ENCODE data around the gene CLEC5A.

CLEC5A gene

DNA sequence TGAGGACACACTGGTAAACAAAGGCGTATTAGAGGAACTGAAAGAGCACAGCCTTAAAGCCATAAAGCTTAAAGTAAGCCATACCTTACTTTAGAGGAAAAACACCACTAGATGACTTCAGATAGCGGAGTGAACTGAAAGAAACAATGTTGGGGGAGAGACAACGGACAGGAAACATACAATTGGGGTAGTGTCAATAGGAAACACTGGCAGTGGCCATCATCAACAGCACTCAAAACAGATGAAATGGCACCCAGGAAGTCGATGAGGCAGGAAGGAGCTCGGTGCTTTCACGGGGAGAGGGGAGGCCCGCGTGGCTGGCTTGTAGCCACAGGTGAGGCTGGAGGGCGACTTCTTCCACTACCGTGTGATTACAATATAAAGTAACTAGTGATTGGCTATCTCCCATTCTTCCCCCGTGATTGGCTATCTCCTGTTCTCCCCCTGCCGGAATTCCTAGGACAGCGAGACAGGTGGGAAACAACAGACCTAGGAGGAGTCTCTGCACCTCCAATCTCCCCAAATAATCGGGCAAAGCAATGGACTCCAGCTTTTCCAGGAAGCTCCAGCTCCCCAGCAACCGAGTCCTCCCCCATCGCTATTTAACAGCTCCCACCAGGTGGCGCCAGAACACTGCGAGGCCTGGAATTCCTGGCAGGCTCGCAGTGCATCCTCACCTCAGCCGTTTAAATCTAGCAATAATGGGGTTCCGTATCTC is 29.2 kb upstream of the CLEC5A start:
- Histone ChIP-seq H3K4me2 (ENCODE audit: low read length) (peak overlapping the region; percentile 76), H3K4me3 (ENCODE audit: low read length) (peak overlapping the region; percentile 42), H3K27me3 (ENCODE audit: control insufficient read depth, insufficient read depth, low read length) (no peaks in the 10 kb centered on the region), H3K36me3 (ENCODE audit: insufficient read depth, low read length) (no peaks in the 10 kb centered on the region), H3K4me1 (ENCODE audit: control insufficient read depth, insufficient read depth, low read length) (peaks cover 6% of the 10 kb centered on the region), H3K9me3 (replicated peaks; ENCODE audit: low read length) (no peaks in the 10 kb centered on the region), H3K9ac (ENCODE audit: low read depth, low read length) (peak overlapping the region; percentile 35)

DNA sequence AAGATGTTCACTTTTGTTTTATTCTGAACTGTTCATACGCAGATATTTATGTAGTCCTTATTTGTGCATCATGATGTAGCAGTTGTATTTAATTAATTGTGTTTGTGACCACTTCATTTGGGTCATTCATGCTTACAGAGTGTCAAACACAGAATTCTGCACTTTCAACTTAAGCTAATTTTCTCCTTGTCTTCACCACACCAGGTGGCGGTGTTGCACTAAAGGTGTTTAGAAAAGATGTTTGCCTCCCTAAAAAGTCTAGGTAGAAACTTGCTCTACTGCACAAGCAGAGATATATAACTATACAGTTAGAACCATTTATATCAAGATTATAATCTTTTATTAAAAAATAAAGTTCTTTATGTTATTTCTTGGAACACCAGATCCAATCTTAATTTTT is 28.1 kb upstream of the CLEC5A start:
- Histone ChIP-seq H3K27me3 (ENCODE audit: control insufficient read depth, insufficient read depth, low read length) (no peaks in the 10 kb centered on the region), H3K4me1 (ENCODE audit: control insufficient read depth, insufficient read depth, low read length) (peaks cover 6% of the 10 kb centered on the region), H3K36me3 (ENCODE audit: insufficient read depth, low read length) (no peaks in the 10 kb centered on the region), H3K9me3 (replicated peaks; ENCODE audit: low read length) (no peaks in the 10 kb centered on the region), H3K4me3 (ENCODE audit: low read length) (no peak overlapping the region), H3K4me2 (ENCODE audit: low read length) (no peak overlapping the region), H3K9ac (ENCODE audit: low read depth, low read length) (no peak overlapping the region)

DNA sequence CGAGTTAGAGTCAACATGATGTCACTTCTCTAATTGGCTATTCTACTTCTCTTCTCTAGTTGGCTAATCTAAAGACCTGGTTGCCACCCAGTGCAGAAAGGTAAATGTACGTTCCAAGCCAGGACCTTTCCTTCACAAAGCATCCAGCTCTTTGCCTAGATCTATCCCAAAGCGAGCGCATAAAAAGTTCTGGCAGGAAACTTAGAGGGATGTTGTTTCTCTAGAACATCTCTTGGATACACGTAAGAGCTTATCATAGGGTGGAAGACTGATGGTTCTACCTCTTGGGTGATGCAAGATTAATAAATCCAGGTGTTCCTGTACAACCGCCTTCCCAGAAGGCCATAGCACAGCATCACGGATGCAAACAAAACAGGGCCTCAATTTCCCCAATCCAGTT is 26.9 kb upstream of the CLEC5A start, which contains the start of gene TAS2R38:
Gene TAS2R38, minus strand, starts transcription at position 101 of the 400 bp plus-strand sequence. Its CDS starts 84 bp downstream, at position 17.
- Histone ChIP-seq H3K4me2 (ENCODE audit: low read length) (no peak within 1 kb of the TSS), H3K4me3 (ENCODE audit: low read length) (no peak within 1 kb of the TSS), H3K9ac (ENCODE audit: low read depth, low read length) (no peak within 1 kb of the TSS), H3K36me3 (ENCODE audit: insufficient read depth, low read length) (no peaks in the 10 kb centered on the region), H3K27me3 (ENCODE audit: control insufficient read depth, insufficient read depth, low read length) (no peaks in the 10 kb centered on the region), H3K9me3 (replicated peaks; ENCODE audit: low read length) (no peaks in the 10 kb centered on the region), H3K4me1 (ENCODE audit: control insufficient read depth, insufficient read depth, low read length) (peaks cover 6% of the 10 kb centered on the region)

DNA sequence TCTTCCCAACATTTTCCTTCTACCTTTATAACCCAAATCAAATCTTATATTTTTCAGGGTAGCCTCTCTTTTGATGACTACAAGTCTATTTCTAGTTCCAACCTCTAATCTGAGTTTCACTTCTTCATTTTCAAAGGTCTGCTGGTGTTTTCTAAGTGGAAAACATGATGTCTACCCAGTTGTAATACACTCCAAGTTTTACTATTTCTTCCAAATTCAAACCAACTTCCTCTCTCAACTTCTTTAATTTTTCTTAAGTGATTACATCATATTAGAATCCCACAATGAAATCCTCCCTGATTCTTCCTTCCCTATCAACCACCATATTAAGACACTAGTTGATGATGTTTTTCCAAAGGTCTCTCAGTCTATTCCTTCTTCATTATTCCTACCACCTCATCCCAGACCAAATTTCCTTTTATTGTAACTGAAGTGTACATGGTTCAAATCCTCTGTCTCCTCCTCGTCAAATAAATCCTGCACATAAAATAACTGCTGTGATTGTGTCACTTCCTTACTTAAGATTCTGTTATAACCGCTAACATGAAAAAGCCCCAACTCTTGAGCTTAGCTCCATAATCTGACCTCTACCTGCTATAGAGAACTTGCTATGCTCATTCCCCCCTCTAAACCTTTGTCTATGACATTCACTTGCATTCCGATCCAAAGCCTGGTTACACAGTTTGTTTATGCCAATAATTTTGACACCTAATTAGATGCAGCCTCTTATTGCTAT is 14.1 kb upstream of the CLEC5A start:
- no peak overlapping the region for H3K9ac ChIP-seq (ENCODE audit: low read depth, low read length)
- H3K4me1 ChIP-seq (ENCODE audit: control insufficient read depth, insufficient read depth, low read length) = peaks cover 6% of the 10 kb centered on the region
- H3K4me3 ChIP-seq (ENCODE audit: low read length) = no peak overlapping the region
- H3K27me3 ChIP-seq (ENCODE audit: control insufficient read depth, insufficient read depth, low read length) = no peaks in the 10 kb centered on the region
- H3K9me3 ChIP-seq (replicated peaks; ENCODE audit: low read length) = no peaks in the 10 kb centered on the region
- H3K36me3 ChIP-seq (ENCODE audit: insufficient read depth, low read length) = no peaks in the 10 kb centered on the region
- H3K4me2 ChIP-seq (ENCODE audit: low read length) = no peak overlapping the region

DNA sequence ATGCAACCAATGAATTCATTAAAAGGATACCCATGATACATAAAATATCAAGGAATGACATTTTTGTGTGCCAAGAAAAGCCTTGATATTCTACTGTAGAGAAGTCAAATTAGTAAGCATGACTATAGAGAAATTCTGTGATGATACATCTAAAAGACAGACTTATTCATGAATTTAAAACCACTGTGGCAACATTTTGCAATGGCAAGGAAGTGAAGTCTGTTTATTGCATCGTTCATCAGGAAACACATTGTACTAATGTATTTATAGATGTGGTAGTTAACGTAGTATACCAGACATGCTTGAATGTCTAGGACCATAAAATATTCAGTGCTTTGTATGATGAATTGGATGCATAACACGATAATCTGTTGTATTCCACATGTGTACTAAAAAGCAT is 9.3 kb upstream of the CLEC5A start:
- H3K4me1 ChIP-seq (ENCODE audit: control insufficient read depth, insufficient read depth, low read length) = peaks cover 18% of the 10 kb centered on the region
- no peaks in the 10 kb centered on the region for H3K27me3 ChIP-seq (ENCODE audit: control insufficient read depth, insufficient read depth, low read length)
- H3K9me3 ChIP-seq (replicated peaks; ENCODE audit: low read length) = no peaks in the 10 kb centered on the region
- H3K9ac ChIP-seq (ENCODE audit: low read depth, low read length) = peak overlapping the region; percentile 40
- H3K4me2 ChIP-seq (ENCODE audit: low read length) = peak overlapping the region; percentile 23
- H3K36me3 ChIP-seq (ENCODE audit: insufficient read depth, low read length) = no peaks in the 10 kb centered on the region
- H3K4me3 ChIP-seq (ENCODE audit: low read length) = no peak overlapping the region

DNA sequence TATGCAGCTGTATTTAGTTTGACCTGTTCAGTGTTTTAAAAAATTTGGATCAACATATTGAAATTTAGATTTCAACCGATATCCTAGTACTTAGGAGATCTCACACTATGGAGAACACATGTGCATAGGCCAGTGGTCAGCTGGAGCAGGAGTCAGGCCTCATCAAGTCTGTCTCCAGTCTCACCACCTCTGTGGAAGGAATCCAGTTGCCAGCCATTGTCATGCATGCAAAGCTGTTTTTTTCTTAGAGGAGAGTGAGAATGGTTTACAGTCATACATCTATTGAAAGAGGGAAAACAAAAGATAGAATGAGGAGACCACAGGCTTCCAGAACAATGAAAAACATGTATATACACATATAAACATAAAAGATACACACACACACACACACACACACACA is 7.6 kb upstream of the CLEC5A start:
- Histone ChIP-seq H3K4me2 (ENCODE audit: low read length) (no peak overlapping the region), H3K4me1 (ENCODE audit: control insufficient read depth, insufficient read depth, low read length) (peaks cover 18% of the 10 kb centered on the region), H3K4me3 (ENCODE audit: low read length) (no peak overlapping the region), H3K36me3 (ENCODE audit: insufficient read depth, low read length) (no peaks in the 10 kb centered on the region), H3K9ac (ENCODE audit: low read depth, low read length) (no peak overlapping the region), H3K27me3 (ENCODE audit: control insufficient read depth, insufficient read depth, low read length) (no peaks in the 10 kb centered on the region), H3K9me3 (replicated peaks; ENCODE audit: low read length) (no peaks in the 10 kb centered on the region)

DNA sequence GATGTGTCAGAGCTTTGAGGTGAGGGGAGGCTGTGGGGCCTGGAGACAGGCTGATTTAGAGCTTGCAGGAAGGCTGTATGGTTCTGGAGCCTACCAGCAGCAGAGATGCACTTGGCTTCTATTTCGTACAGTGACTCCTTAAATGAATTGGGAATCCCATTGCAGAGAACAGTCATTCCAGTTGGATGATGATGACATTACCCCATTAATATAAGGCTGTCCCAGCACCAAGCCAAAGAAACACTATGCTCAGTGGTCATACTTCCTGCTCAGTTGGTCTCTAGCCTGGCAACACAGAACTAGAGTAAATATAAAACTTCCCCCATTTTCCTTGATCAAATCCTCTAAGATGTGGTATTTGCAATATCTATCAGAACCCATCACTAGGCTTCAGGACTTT is 5.7 kb upstream of the CLEC5A start:
- no peak overlapping the region for H3K9ac ChIP-seq (ENCODE audit: low read depth, low read length)
- H3K9me3 ChIP-seq (replicated peaks; ENCODE audit: low read length) = no peaks in the 10 kb centered on the region
- H3K4me2 ChIP-seq (ENCODE audit: low read length) = no peak overlapping the region
- H3K36me3 ChIP-seq (ENCODE audit: insufficient read depth, low read length) = no peaks in the 10 kb centered on the region
- no peaks in the 10 kb centered on the region for H3K27me3 ChIP-seq (ENCODE audit: control insufficient read depth, insufficient read depth, low read length)
- peaks cover 18% of the 10 kb centered on the region for H3K4me1 ChIP-seq (ENCODE audit: control insufficient read depth, insufficient read depth, low read length)
- H3K4me3 ChIP-seq (ENCODE audit: low read length) = no peak overlapping the region

DNA sequence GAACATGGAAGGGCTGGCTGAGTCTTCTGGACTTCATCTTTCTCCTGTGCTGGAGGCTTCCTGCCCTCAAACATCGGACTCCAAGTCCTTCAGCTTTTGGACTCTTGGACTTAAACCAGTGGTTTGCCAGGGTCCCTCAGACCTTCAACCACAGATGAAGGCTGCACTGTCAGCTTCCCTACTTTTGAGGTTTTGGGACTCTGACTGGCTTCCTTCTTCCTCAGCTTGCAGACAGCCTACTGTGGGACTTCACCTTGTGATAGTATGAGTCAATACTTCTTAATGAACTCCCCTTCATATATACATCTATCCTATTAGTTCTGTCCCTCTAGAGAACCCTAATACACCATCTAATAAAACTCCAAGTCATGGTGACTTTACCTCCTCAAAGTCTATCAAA is 4.0 kb upstream of the CLEC5A start:
- H3K4me1 ChIP-seq (ENCODE audit: control insufficient read depth, insufficient read depth, low read length) = peaks cover 18% of the 10 kb centered on the region
- no peaks in the 10 kb centered on the region for H3K9me3 ChIP-seq (replicated peaks; ENCODE audit: low read length)
- no peaks in the 10 kb centered on the region for H3K36me3 ChIP-seq (ENCODE audit: insufficient read depth, low read length)

DNA sequence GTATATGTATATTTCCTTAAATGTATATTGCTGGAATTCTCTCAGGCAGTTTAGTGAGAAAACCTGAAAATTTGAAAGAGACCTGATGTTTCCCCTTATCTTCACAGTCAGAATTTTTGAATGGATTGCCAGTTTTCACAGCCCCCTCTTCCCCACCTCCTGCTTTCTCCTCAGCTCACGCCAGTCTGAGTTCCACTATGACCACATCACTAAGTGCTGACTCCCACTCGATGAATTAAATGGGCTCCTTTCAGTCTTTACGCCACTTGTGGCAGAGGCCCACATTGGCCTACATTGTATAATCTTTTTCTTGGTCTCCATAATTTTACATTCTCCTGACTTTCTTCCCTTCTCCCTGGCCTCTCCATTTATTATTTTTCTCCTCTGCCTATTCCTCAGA is 3.1 kb upstream of the CLEC5A start:
- Histone ChIP-seq H3K4me1 (ENCODE audit: control insufficient read depth, insufficient read depth, low read length) (peaks cover 23% of the 10 kb centered on the region), H3K36me3 (ENCODE audit: insufficient read depth, low read length) (no peaks in the 10 kb centered on the region), H3K9ac (ENCODE audit: low read depth, low read length) (no peak overlapping the region), H3K4me3 (ENCODE audit: low read length) (no peak overlapping the region), H3K27me3 (ENCODE audit: control insufficient read depth, insufficient read depth, low read length) (no peaks in the 10 kb centered on the region), H3K9me3 (replicated peaks; ENCODE audit: low read length) (no peaks in the 10 kb centered on the region), H3K4me2 (ENCODE audit: low read length) (no peak overlapping the region)

More for the DNA sequence above, 4.0 kb upstream of the CLEC5A start:
- H3K4me3 ChIP-seq (ENCODE audit: low read length) = no peak overlapping the region
- H3K9ac ChIP-seq (ENCODE audit: low read depth, low read length) = no peak overlapping the region
- no peaks in the 10 kb centered on the region for H3K27me3 ChIP-seq (ENCODE audit: control insufficient read depth, insufficient read depth, low read length)
- H3K4me2 ChIP-seq (ENCODE audit: low read length) = no peak overlapping the region

DNA sequence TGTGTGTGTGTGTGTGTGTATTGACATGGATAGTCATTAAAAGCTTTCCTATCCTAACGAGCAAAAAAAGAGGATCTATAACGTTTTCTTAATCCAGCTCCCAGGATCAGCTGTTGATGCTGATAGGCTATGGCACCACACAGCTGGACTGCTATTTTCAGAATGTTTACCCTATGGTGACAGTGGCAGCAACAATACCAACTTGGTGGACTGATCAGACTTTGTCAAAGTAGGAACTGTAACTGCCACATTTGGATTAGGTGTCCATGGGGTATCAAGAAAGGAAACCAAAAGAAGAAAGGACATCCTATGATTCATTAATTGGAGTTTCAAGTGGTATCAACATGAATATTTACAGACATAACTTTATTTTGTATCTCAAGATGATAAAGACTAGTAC is 2.7 kb upstream of the CLEC5A start:
- Histone ChIP-seq H3K4me1 (ENCODE audit: control insufficient read depth, insufficient read depth, low read length) (peaks cover 25% of the 10 kb centered on the region), H3K9ac (ENCODE audit: low read depth, low read length) (no peak overlapping the region), H3K9me3 (replicated peaks; ENCODE audit: low read length) (no peaks in the 10 kb centered on the region), H3K27me3 (ENCODE audit: control insufficient read depth, insufficient read depth, low read length) (no peaks in the 10 kb centered on the region), H3K4me2 (ENCODE audit: low read length) (no peak overlapping the region), H3K4me3 (ENCODE audit: low read length) (no peak overlapping the region), H3K36me3 (ENCODE audit: insufficient read depth, low read length) (no peaks in the 10 kb centered on the region)

DNA sequence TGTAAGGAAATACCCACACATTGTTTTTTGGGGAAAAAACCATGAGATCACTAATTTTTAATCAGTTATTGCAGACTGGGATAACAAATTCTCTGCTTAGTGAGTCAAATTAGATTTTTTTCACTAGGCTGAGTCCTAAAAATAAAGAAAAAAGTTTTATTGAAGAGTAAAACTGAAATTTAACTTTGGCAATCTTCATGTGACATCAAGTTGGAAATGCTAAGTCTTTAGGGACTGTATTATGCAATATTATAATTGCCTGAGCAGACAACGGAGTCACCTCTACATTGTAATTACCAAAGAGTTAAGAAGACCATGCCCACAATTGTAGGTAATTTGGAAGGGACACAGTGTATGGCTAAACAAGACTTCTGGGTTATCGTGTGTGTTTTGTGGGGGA is 2.2 kb upstream of the CLEC5A start:
- Histone ChIP-seq H3K4me2 (ENCODE audit: low read length) (no peak overlapping the region), H3K4me1 (ENCODE audit: control insufficient read depth, insufficient read depth, low read length) (peaks cover 25% of the 10 kb centered on the region), H3K9me3 (replicated peaks; ENCODE audit: low read length) (no peaks in the 10 kb centered on the region), H3K27me3 (ENCODE audit: control insufficient read depth, insufficient read depth, low read length) (no peaks in the 10 kb centered on the region), H3K36me3 (ENCODE audit: insufficient read depth, low read length) (no peaks in the 10 kb centered on the region), H3K4me3 (ENCODE audit: low read length) (no peak overlapping the region), H3K9ac (ENCODE audit: low read depth, low read length) (no peak overlapping the region)

DNA sequence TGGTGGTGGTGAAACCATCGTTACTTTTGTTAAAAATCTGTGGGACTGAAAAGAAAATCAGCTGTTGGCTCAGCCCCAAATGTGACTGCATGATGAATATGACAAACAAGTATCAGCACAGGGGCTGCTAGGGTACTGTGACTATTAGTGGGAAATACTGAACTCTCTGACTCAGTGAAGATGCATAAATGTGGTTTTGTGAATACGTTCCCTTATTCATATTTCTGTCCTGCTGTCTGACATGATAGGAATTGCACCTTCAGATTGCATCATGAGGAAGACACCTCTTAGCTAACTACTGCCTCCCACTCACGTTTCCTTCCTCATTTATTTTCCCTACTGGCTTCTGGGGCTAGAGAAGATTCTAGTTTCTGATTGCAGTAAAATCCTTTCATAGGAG is 1.4 kb downstream of the CLEC5A start:
- H3K36me3 ChIP-seq (ENCODE audit: insufficient read depth, low read length) = no peaks in the 10 kb centered on the region
- H3K4me3 ChIP-seq (ENCODE audit: low read length) = no peak overlapping the region
- no peaks in the 10 kb centered on the region for H3K9me3 ChIP-seq (replicated peaks; ENCODE audit: low read length)
- H3K9ac ChIP-seq (ENCODE audit: low read depth, low read length) = peak overlapping the region; percentile 38
- H3K27me3 ChIP-seq (ENCODE audit: control insufficient read depth, insufficient read depth, low read length) = no peaks in the 10 kb centered on the region
- peaks cover 17% of the 10 kb centered on the region for H3K4me1 ChIP-seq (ENCODE audit: control insufficient read depth, insufficient read depth, low read length)
- peak overlapping the region; percentile 6 for H3K4me2 ChIP-seq (ENCODE audit: low read length)
